ENCODE results near the gene EPHB1. TPM values are rescaled to one million over a fixed set of nuclear protein-coding genes. Genes with fewer than 3 reads are reported as not detected.

Gene EPHB1
- total RNA-seq, 1 donor from 2014 or later: 0.53 TPM

- H3K9me3 ChIP-seq: no peaks in the 10 kb centered on the region
- no peak for DNase-seq (ENCODE audit: low spot score in 2 of 2)
- no peaks in the 10 kb centered on the region for H3K4me1 ChIP-seq
- intact Hi-C loops (cut with DNase I): no loop called here
- no peaks in the 10 kb centered on the region for H3K27me3 ChIP-seq
- H3K4me3 ChIP-seq: no peak overlapping the region
- no peaks in the 10 kb centered on the region for H3K36me3 ChIP-seq
- H3K27ac ChIP-seq: no peak overlapping the region
- TF ChIP-seq CTCF (IDR thresholded peaks at IDR 0.05): no peak
Measured at GRCh38 chr3:135182364-135182998, 387.4 kb downstream of the EPHB1 start.

GRCh38 chr3:135190658-135191057, 395.6 kb downstream of the EPHB1 start:
- Histone ChIP-seq H3K4me3 (no peak overlapping the region), H3K27me3 (no peaks in the 10 kb centered on the region), H3K36me3 (no peaks in the 10 kb centered on the region), H3K9me3 (no peaks in the 10 kb centered on the region), H3K27ac (no peak overlapping the region), H3K4me1 (no peaks in the 10 kb centered on the region)
- no peak for DNase-seq (ENCODE audit: low spot score in 2 of 2)
- TF ChIP-seq CTCF (IDR thresholded peaks at IDR 0.05): no peak
- intact Hi-C loops (cut with DNase I): no loop called here

- Histone ChIP-seq H3K4me3 (no peak overlapping the region), H3K9me3 (no peaks in the 10 kb centered on the region), H3K36me3 (no peaks in the 10 kb centered on the region), H3K27me3 (no peaks in the 10 kb centered on the region), H3K4me1 (no peaks in the 10 kb centered on the region), H3K27ac (no peak overlapping the region)
- DNase-seq (ENCODE audit: low spot score in 2 of 2): no peak
- intact Hi-C loops (cut with DNase I): no loop called here
- TF ChIP-seq CTCF (IDR thresholded peaks at IDR 0.05): no peak
Measured at GRCh38 chr3:135191708-135192107, 396.6 kb downstream of the EPHB1 start.

GRCh38 chr3:135192929-135193328, 397.9 kb downstream of the EPHB1 start:
- TF ChIP-seq CTCF (IDR thresholded peaks at IDR 0.05): no peak
- no peaks in the 10 kb centered on the region for H3K9me3 ChIP-seq

GRCh38 chr3:135197246-135197645, 402.2 kb downstream of the EPHB1 start:
- DNase-seq (ENCODE audit: low spot score in 2 of 2): no peak
- Histone ChIP-seq H3K9me3 (no peaks in the 10 kb centered on the region), H3K27ac (no peak overlapping the region), H3K27me3 (no peaks in the 10 kb centered on the region), H3K4me3 (no peak overlapping the region), H3K36me3 (no peaks in the 10 kb centered on the region), H3K4me1 (no peaks in the 10 kb centered on the region)
- TF ChIP-seq CTCF (IDR thresholded peaks at IDR 0.05): no peak
- intact Hi-C loops (cut with DNase I): no loop called here

More at GRCh38 chr3:135192929-135193328, 397.9 kb downstream of the EPHB1 start:
- intact Hi-C loops (cut with DNase I): no loop called here
- Histone ChIP-seq H3K4me1 (no peaks in the 10 kb centered on the region), H3K27ac (no peak overlapping the region), H3K36me3 (no peaks in the 10 kb centered on the region), H3K27me3 (no peaks in the 10 kb centered on the region), H3K4me3 (no peak overlapping the region)
- DNase-seq (ENCODE audit: low spot score in 2 of 2): no peak

GRCh38 chr3:135197856-135198255, 402.8 kb downstream of the EPHB1 start:
- H3K27me3 ChIP-seq: no peaks in the 10 kb centered on the region
- TF ChIP-seq CTCF (IDR thresholded peaks at IDR 0.05): no peak
- H3K4me1 ChIP-seq: no peaks in the 10 kb centered on the region
- no peak overlapping the region for H3K27ac ChIP-seq
- no peak for DNase-seq (ENCODE audit: low spot score in 2 of 2)
- no peak overlapping the region for H3K4me3 ChIP-seq
- no peaks in the 10 kb centered on the region for H3K36me3 ChIP-seq
- intact Hi-C loops (cut with DNase I): no loop called here
- H3K9me3 ChIP-seq: no peaks in the 10 kb centered on the region

Measured in ascending aorta (tissue), 2 donors.